ENCODE results near the gene PIWIL1.

The PIWIL1 gene

GRCh38 chr12:130382818-130383217 is 45.1 kb downstream of the PIWIL1 start:
- no peak for DNase-seq

- no peak for DNase-seq
Measured at GRCh38 chr12:130384234-130384633, 46.5 kb downstream of the PIWIL1 start.

- DNase-seq: no peak
Measured at GRCh38 chr12:130385193-130385592, 47.5 kb downstream of the PIWIL1 start.

GRCh38 chr12:130391186-130391585 is 53.5 kb downstream of the PIWIL1 start:
- no peak for DNase-seq

- no peak for DNase-seq
Measured at GRCh38 chr12:130394906-130395305, 57.2 kb downstream of the PIWIL1 start.

- no peak for DNase-seq
Measured at GRCh38 chr12:130396667-130397066, 59.0 kb downstream of the PIWIL1 start.

- no peak for DNase-seq
Measured at GRCh38 chr12:130398100-130398848, 60.6 kb downstream of the PIWIL1 start.

GRCh38 chr12:130401703-130402102 is 64.0 kb downstream of the PIWIL1 start:
- DNase-seq: no peak

- no peak for DNase-seq
Measured at GRCh38 chr12:130405332-130405731, 67.6 kb downstream of the PIWIL1 start.

- no peak for DNase-seq
Measured at GRCh38 chr12:130412384-130412783, 74.7 kb downstream of the PIWIL1 start.

GRCh38 chr12:130413909-130414308 is 76.2 kb downstream of the PIWIL1 start:
- DNase-seq: no peak

GRCh38 chr12:130414381-130414780 is 76.7 kb downstream of the PIWIL1 start:
- DNase-seq: no peak

GRCh38 chr12:130418251-130418650 is 80.6 kb downstream of the PIWIL1 start:
- no peak for DNase-seq

- no peak for DNase-seq
Measured at GRCh38 chr12:130419116-130419515, 81.4 kb downstream of the PIWIL1 start.

- DNase-seq: no peak
Measured at GRCh38 chr12:130420071-130420470, 82.4 kb downstream of the PIWIL1 start.

GRCh38 chr12:130421896-130422295 is 84.2 kb downstream of the PIWIL1 start:
- no peak for DNase-seq
